Omental fat pad (tissue), 4 donors: ENCODE measurements around the gene NEU3. TPM values are rescaled to one million over a fixed set of nuclear protein-coding genes. Genes with fewer than 3 reads are reported as not detected.

ENCODE experiments used
- ATAC-seq: fragments of 150-250 bp; one replicate; pipeline ENCODE4 v1.9.1; 2016; ENCODE audit warnings: mild to moderate bottlenecking, moderate library complexity; ENCODE audit not compliant: low FRiP score
- DNase-seq: peaks from one replicate; pipeline ENCODE4 v3.0.0-alpha.2; 2019; ENCODE audit warnings: low spot score
- CTCF ChIP-seq, 3 donors: fragments of 450-650 bp; IDR thresholded peaks; one replicate each; pipeline ENCODE4 v1.5.1; 2016 to 2017; ENCODE audit warnings: antibody characterized with exemption in 3 of 3, mild to moderate bottlenecking in 3 of 3, moderate library complexity in 2 of 3
- total RNA-seq, 4 donors: library from RNA; depleted of rRNA; stranded (reverse); fragments of >200 nt; gene quantifications; one replicate each; pipeline ENCODE4 v1.1.0, GENCODE V29; 2016

NEU3 gene
- total RNA-seq: 1 to 10 TPM; 4.6 to 9.6 (median 6.2) TPM

- DNase-seq: peak; percentile 38
- peak; percentile 93 for ATAC-seq
These were observed at the start of gene NEU3 for GRCh38 chr11:74988541-74989259. TSS of gene NEU3 (plus strand) at chr11:74988933. CDS start at chr11:74989061, 128 bp downstream.

GRCh38 chr11:74941492-74941891 lies 47.2 kb upstream of the NEU3 start:
- TF ChIP-seq CTCF (IDR thresholded peaks at IDR 0.05): no peak
- no peak for ATAC-seq
- DNase-seq: no peak

More at GRCh38 chr11:74988541-74989259, at the start of gene NEU3:
- TF ChIP-seq CTCF (IDR thresholded peaks at IDR 0.05): no peak

DNA sequence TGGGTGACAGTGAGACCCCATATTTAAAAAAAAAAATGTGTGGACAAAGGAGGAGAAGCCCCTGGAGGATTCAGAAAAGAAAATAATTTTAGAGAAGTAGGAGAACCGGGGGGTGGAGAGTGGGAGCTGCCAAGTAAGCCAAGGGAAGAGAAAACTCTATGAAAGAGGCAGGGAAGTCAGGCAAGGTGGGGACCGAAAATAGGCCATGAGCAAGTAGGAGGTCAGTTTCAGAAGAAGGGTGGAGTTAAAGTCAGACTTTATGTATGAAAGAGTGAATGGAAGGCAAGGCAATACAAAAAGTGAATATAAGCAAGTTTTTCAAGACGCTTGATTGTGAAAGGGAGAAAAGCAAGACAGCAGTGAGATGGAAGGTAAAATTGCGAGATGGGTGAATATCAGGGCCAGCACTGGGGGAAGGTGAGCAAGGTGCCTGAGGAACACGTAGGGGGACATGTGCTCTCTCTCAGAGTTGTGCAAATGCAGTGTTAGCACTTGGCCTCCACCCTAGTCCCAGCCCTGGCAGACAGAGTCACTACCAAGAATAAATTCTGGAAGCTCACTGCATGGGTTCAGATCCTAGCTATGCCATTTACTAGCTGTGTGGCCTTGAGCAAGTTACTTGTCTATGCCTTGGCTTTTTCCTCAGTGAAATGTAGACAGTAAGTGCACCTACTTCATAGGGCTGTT lies 46.5 kb upstream of the NEU3 start:
- TF ChIP-seq CTCF (IDR thresholded peaks at IDR 0.05): no peak
- DNase-seq (no peak), ATAC-seq (no peak)

- ATAC-seq: no peak
These were observed 40.2 kb upstream of the NEU3 start for GRCh38 chr11:74948546-74948897.

GRCh38 chr11:74948898-74949752 lies 39.6 kb upstream of the NEU3 start, which contains the start of the genes SPCS2 and XRRA1:
TSS of gene SPCS2 (plus strand) at chr11:74949266. CDS start at chr11:74949286, 20 bp downstream.
TSS of gene XRRA1 (minus strand) at chr11:74949091. CDS start at chr11:74940878, 8,213 bp downstream.
- peak; percentile 90 for DNase-seq
- no peak for TF ChIP-seq CTCF (IDR thresholded peaks at IDR 0.05)
- ATAC-seq: peak; percentile 99

More at GRCh38 chr11:74948546-74948897, 40.2 kb upstream of the NEU3 start:
- TF ChIP-seq CTCF (IDR thresholded peaks at IDR 0.05): no peak
- DNase-seq: no peak

DNA sequence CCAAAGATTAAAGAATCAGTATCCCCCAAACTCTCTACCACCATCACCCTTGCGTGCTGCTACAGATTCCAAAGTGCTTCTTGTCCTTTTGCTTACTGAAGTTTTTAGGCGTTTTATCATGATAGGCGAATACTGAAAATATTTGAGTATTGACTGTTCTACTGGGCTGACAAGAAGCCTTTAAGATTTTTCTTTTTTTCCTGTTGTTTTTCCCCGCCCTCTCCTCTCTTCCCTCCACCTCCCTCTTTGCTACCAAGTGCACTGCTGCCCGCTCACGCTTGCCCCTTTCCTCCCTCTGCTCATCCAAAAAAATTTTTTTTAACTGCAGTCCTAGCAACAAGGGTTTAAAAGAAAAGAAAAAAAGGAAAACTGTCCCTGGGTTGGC lies 39.0 kb upstream of the NEU3 start:
- no peak for DNase-seq
- no peak for TF ChIP-seq CTCF (IDR thresholded peaks at IDR 0.05)
- no peak for ATAC-seq
